HG03064 (cell line): ENCODE data around the gene TARS1.

Source experiments
- ATAC-seq: cut with Tn5 transposase; IDR thresholded peaks from one replicate; pipeline ENCODE4 v1.9.1; 2021; ENCODE audit warnings: low read depth; ENCODE audit not compliant: unreplicated experiment

Gene TARS1

GRCh38 chr5:33438996-33439395 lies 1.8 kb upstream of the TARS1 start:
- ATAC-seq, result no peak

- no peak for ATAC-seq
Observed at GRCh38 chr5:33439905-33440481, 772 bp upstream of the TARS1 start.

GRCh38 chr5:33441241-33442177 lies 744 bp downstream of the TARS1 start:
- ATAC-seq, result peak; percentile 29

GRCh38 chr5:33444542-33444941 lies 3.8 kb downstream of the TARS1 start:
- no peak for ATAC-seq

- no peak for ATAC-seq
Observed at GRCh38 chr5:33445798-33446197, 5.0 kb downstream of the TARS1 start.

GRCh38 chr5:33448118-33448517 lies 7.4 kb downstream of the TARS1 start:
- no peak for ATAC-seq

GRCh38 chr5:33457126-33457525 lies 16.4 kb downstream of the TARS1 start:
- ATAC-seq, result no peak

- no peak for ATAC-seq
Observed at GRCh38 chr5:33457817-33458216, 17.1 kb downstream of the TARS1 start.

GRCh38 chr5:33460210-33460609 lies 19.4 kb downstream of the TARS1 start:
- ATAC-seq, result no peak

GRCh38 chr5:33462456-33462855 lies 21.7 kb downstream of the TARS1 start:
- ATAC-seq, result no peak

- ATAC-seq, result no peak
Observed at GRCh38 chr5:33465120-33465519, 24.4 kb downstream of the TARS1 start.

- ATAC-seq, result no peak
Observed at GRCh38 chr5:33468775-33469435, 28.1 kb downstream of the TARS1 start.

GRCh38 chr5:33470544-33470943 lies 29.8 kb downstream of the TARS1 start:
- ATAC-seq, result no peak

GRCh38 chr5:33472805-33473409 lies 32.1 kb downstream of the TARS1 start:
- no peak for ATAC-seq

GRCh38 chr5:33474004-33474403 lies 33.2 kb downstream of the TARS1 start:
- no peak for ATAC-seq

GRCh38 chr5:33474931-33475499 lies 34.2 kb downstream of the TARS1 start:
- ATAC-seq, result no peak

- ATAC-seq, result no peak
Observed at GRCh38 chr5:33475706-33476105, 34.9 kb downstream of the TARS1 start.

GRCh38 chr5:33476992-33477391 lies 36.2 kb downstream of the TARS1 start:
- ATAC-seq, result no peak

- ATAC-seq, result no peak
Observed at GRCh38 chr5:33477816-33478215, 37.1 kb downstream of the TARS1 start.

GRCh38 chr5:33479311-33479710 lies 38.5 kb downstream of the TARS1 start:
- no peak for ATAC-seq

GRCh38 chr5:33480876-33481275 lies 40.1 kb downstream of the TARS1 start:
- no peak for ATAC-seq
